GM12878 (cell line): ENCODE results near the gene EDNRA. TPM values are rescaled to one million over a fixed set of nuclear protein-coding genes. Genes with fewer than 3 reads are reported as not detected.

Source experiments
- ATAC-seq: fragments of 200-7000 bp; cut with Tn5 transposase; 3 replicates; pipeline ENCODE4 v1.9.1; 2020; ENCODE audit warnings: mild to moderate bottlenecking, moderate library complexity
- BruUV-seq: library from RNA; stranded (reverse); fragments of 400-500 nt; replicated peaks from 2 replicates; lab custom pipeline; 2021; lab: Mats Ljungman, UMichigan
- CTCF ChIA-PET: fragments of 300-600 bp; sonication (Branson Sonifier 250); formaldehyde crosslinking; extraction: SDS; loops from one replicate; lab custom pipeline; 2021; ENCODE audit warnings: inconsistent platforms; lab: Yijun Ruan, JAX
- POLR2A ChIA-PET: fragments of 350-600 bp; formaldehyde crosslinking; extraction: SDS; loops from one replicate; lab custom pipeline; 2021; ENCODE audit warnings: inconsistent platforms; lab: Charles Lee
- RAD21 ChIA-PET: fragments of 300-600 bp; sonication (Branson Sonifier 250); formaldehyde crosslinking; loops from one replicate; lab custom pipeline; 2023; ENCODE audit warnings: antibody characterized with exemption; ENCODE audit not compliant: unreplicated experiment; lab: Charles Lee
- SMC1A ChIA-PET: fragments of 300-600 bp; sonication (Branson Sonifier 250); formaldehyde crosslinking; loops from one replicate; lab custom pipeline; 2023; ENCODE audit not compliant: unreplicated experiment, uncharacterized antibody; lab: Charles Lee
- DNase-seq: peaks from one replicate; pipeline ENCODE4 v3.0.0-alpha.2; 2011; ENCODE audit warnings: low read depth, low spot score
- FAIRE-seq: peaks from 3 replicates; lab custom pipeline; 2011; peaks lifted over from hg19 to GRCh38; lab: Jason Lieb, UNC
- H2AFZ ChIP-seq: 2 replicates; pipeline ENCODE4 v1.6.0; 2011; ENCODE audit warnings: low read depth, low read length, control low read depth; ENCODE audit not compliant: control insufficient read depth
- H3K27ac ChIP-seq: 2 replicates; pipeline ENCODE4 v1.5.1; 2011; ENCODE audit warnings: control low read depth; ENCODE audit not compliant: control insufficient read depth, insufficient read depth
- H3K27me3 ChIP-seq, 2 experiments: replicated peaks in 1 of 2; 2 replicates each; pipeline versions ENCODE4 v1.6.0 to v1.6.1; 2011; ENCODE audit warnings: low read length in 1 of 2; ENCODE audit not compliant: control insufficient read depth in 2 of 2, insufficient read depth in 2 of 2
- H3K36me3 ChIP-seq, 2 experiments: 2 replicates each; pipeline ENCODE4 v1.5.1; 2011; ENCODE audit warnings: low read length in 1 of 2; ENCODE audit not compliant: control insufficient read depth in 2 of 2, insufficient read depth in 2 of 2
- H3K4me1 ChIP-seq: 2 replicates; pipeline ENCODE4 v1.6.1; 2011; ENCODE audit warnings: mild to moderate bottlenecking, low read length, moderate library complexity, mixed read lengths; ENCODE audit not compliant: control insufficient read depth, insufficient read depth
- H3K4me2 ChIP-seq: 2 replicates; pipeline ENCODE4 v1.6.0; 2011; ENCODE audit warnings: control low read depth; ENCODE audit not compliant: control insufficient read depth, insufficient read depth
- H3K4me3 ChIP-seq: fragments of 200-600 bp; sonication (generic); 2 replicates; pipeline ENCODE4 v1.5.1; 2016
- H3K79me2 ChIP-seq: 2 replicates; pipeline ENCODE4 v1.6.0; 2011; ENCODE audit warnings: low read length; ENCODE audit not compliant: control insufficient read depth, insufficient read depth
- H3K9ac ChIP-seq: 2 replicates; pipeline ENCODE4 v1.8.0; 2011; ENCODE audit warnings: low read length, control low read depth, mixed read lengths; ENCODE audit not compliant: control insufficient read depth, insufficient read depth
- H3K9me3 ChIP-seq: replicated peaks from 3 replicates; pipeline ENCODE4 v1.5.1; 2011; ENCODE audit warnings: mild to moderate bottlenecking, low read length; ENCODE audit not compliant: control insufficient read depth, insufficient read depth
- H4K20me1 ChIP-seq: 2 replicates; pipeline ENCODE4 v1.6.0; 2011; ENCODE audit not compliant: control insufficient read depth, insufficient read depth
- BHLHE40 ChIP-seq, 2 experiments: fragments of 450-650 bp in 1 of 2; IDR thresholded peaks; 2 replicates each; pipeline ENCODE4 v1.6.1; 2011 to 2017; ENCODE audit warnings: low read depth in 2 of 2, borderline replicate concordance in 1 of 2, improper control_type of control experiment in 1 of 2, low read length in 1 of 2, mild to moderate bottlenecking in 1 of 2
- CEBPB ChIP-seq, 2 experiments: fragments of 150-350 bp in 1 of 2; IDR thresholded peaks; 2 replicates each; pipeline ENCODE4 v1.6.1; 2012 to 2014; ENCODE audit warnings: low read depth in 2 of 2, low read length in 2 of 2, borderline replicate concordance in 1 of 2, inconsistent platforms in 1 of 2
- ETV6 ChIP-seq, 2 experiments: fragments of 450-650 bp in 1 of 2; IDR thresholded peaks in 1 of 2; conservative IDR thresholded peaks in 1 of 2; 2 replicates each; pipeline ENCODE4 v1.6.1; 2014; ENCODE audit warnings: antibody characterized with exemption in 1 of 2, borderline replicate concordance in 1 of 2, low read depth in 1 of 2, mild to moderate bottlenecking in 1 of 2, moderate library complexity in 1 of 2
- JUND ChIP-seq: IDR thresholded peaks from 2 replicates; pipeline ENCODE4 v1.6.1; 2012; ENCODE audit warnings: low read depth, mild to moderate bottlenecking, low read length, improper control_type of control experiment, moderate library complexity
- KLF5 ChIP-seq: fragments of 450-650 bp; IDR thresholded peaks from 2 replicates; pipeline ENCODE4 v1.6.1; 2014; ENCODE audit warnings: mild to moderate bottlenecking; ENCODE audit not compliant: partially characterized antibody
- NFYB ChIP-seq: IDR thresholded peaks from 2 replicates; pipeline ENCODE4 v1.6.1; 2011; ENCODE audit warnings: low read depth, mild to moderate bottlenecking, low read length, improper control_type of control experiment, moderate library complexity; ENCODE audit not compliant: insufficient read depth
- NR2C2 ChIP-seq: IDR thresholded peaks from 2 replicates; pipeline ENCODE4 v1.6.1; 2011; ENCODE audit warnings: borderline replicate concordance, low read depth; ENCODE audit not compliant: control insufficient read depth, insufficient read length
- POU2F2 ChIP-seq: IDR thresholded peaks from 3 replicates; pipeline ENCODE4 v1.6.1; 2011; ENCODE audit warnings: low read depth, mild to moderate bottlenecking, low read length, borderline replicate concordance
- RAD21 ChIP-seq: IDR thresholded peaks from 2 replicates; pipeline ENCODE4 v1.6.1; 2011; ENCODE audit warnings: mild to moderate bottlenecking, low read depth, low read length, moderate library complexity; ENCODE audit not compliant: insufficient read depth
- SMAD1 ChIP-seq: fragments of 450-650 bp; IDR thresholded peaks from 2 replicates; pipeline ENCODE4 v1.6.1; 2018; ENCODE audit warnings: mild to moderate bottlenecking, low read depth; ENCODE audit not compliant: partially characterized antibody
- SPI1 ChIP-seq: IDR thresholded peaks from 2 replicates; pipeline ENCODE4 v1.6.1; 2011; ENCODE audit warnings: low read depth, mild to moderate bottlenecking, low read length, moderate library complexity, borderline replicate concordance; ENCODE audit not compliant: insufficient read depth
- YY1 ChIP-seq: IDR thresholded peaks from 2 replicates; pipeline ENCODE4 v1.6.1; 2011; ENCODE audit warnings: low read depth, mild to moderate bottlenecking, low read length
- WGBS: methylation state at CpG from one replicate; pipeline ENCODE4 v1.1.6; 2016; ENCODE audit warnings: low lambda C conversion rate; ENCODE audit not compliant: insufficient replicate concordance, insufficient coverage; ENCODE audit errors: missing lambda C conversion rate; 5-methylcytosine and 5-hydroxymethylcytosine counted together
- in situ Hi-C: fragments of 300-500 bp; cut with MboI; formaldehyde crosslinking; loops from 9 replicates; pipeline ENCODE4 v1.14.3; 2018; ENCODE audit warnings: mixed read lengths
- intact Hi-C: fragments of 100-400 bp; cut with micrococcal nuclease; formaldehyde crosslinking; loops from one replicate; pipeline ENCODE4 v1.14.2; 2022; ENCODE audit not compliant: unreplicated experiment
- polyA plus RNA-seq, 11 experiments: library from polyadenylated mRNA; depleted of rRNA in 4 of 11; unstranded in 6 of 11; stranded (reverse) in 5 of 11; fragments of >200 nt; fragmentation: Nextera tagmentation in 4 of 11; fragmentation: Illumina TruSeq in 1 of 11; extraction: Ambion mirVana in 4 of 11; extraction: Trizol in 1 of 11; gene quantifications; 1 replicate in 1 of 11; 2 replicates in 10 of 11; pipeline versions ENCODE4 v1.2.1 to v1.2.3, GENCODE V29; 2011 to 2016; ENCODE audit warnings: inconsistent platforms in 2 of 11, missing spikeins in 2 of 11, low read depth in 1 of 11
- total RNA-seq, 4 experiments: library from RNA; depleted of rRNA in 3 of 4; stranded (reverse); fragments of >200 nt in 3 of 4; fragmentation: Illumina TruSeq in 1 of 4; extraction: Trizol in 1 of 4; gene quantifications; 2 replicates each; pipeline versions ENCODE4 v1.2.1 to v1.2.3, GENCODE V29; 2013 to 2021

EDNRA gene
- total and polyA plus RNA-seq, 10 of the 15 experiments (the other 5 are each of a cell fraction or from before 2014, with no cell fraction given) = 0.01 to 0.32 (median 0.13) TPM

DNA sequence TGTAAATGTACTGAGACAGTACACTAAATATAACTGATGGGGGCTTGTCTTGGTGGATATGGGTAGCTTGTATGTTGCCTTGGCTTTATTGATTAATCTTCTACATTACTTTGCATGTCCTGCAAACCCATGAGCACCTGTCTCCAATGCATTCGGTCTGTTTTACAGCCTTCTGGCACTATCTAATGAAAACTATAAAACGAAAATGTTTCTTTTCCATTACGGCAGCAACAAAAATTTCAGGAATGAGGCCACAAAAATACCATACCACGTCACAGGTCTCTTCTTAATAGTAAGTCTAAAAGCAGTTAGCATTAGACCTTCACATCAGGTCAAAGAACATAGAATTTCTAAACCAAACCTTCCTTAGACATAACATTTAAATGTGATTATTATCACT is 49.8 kb downstream of the EDNRA start:
- RAD21 ChIA-PET = no interaction called here
- Histone ChIP-seq H2AFZ (no peak overlapping the region), H3K27me3 (no peaks in the 10 kb centered on the region), H3K4me1 (no peaks in the 10 kb centered on the region), H3K9ac (no peak overlapping the region), H3K4me3 (no peak overlapping the region), H3K9me3 (no peaks in the 10 kb centered on the region), H3K36me3 (no peaks in the 10 kb centered on the region), H4K20me1 (no peaks in the 10 kb centered on the region), H3K4me2 (no peak overlapping the region)
- POLR2A ChIA-PET = no interaction called here
- no peak for DNase-seq
- CTCF ChIA-PET = interaction anchor here (0.9 kb wide), 1 partner anchor 59 kb away, joined by 3 read pairs; no protein-coding TSS in a partner anchor
- FAIRE-seq = no peak
- SMC1A ChIA-PET = interaction anchor here (1.5 kb wide), 1 partner anchor 12 kb away, joined by 4 read pairs; no protein-coding TSS in a partner anchor
- intact Hi-C loops = no loop called here
- in situ Hi-C loops = no loop called here
- no peak for ATAC-seq
- no peak for TF ChIP-seq NR2C2
- no peak for TF ChIP-seq JUND
- no peak for TF ChIP-seq SMAD1
- TF ChIP-seq NFYB = no peak
- no peak for TF ChIP-seq RAD21
- TF ChIP-seq SPI1 = no peak
- no peak for TF ChIP-seq CEBPB (IDR thresholded peaks at IDR 0.05; ENCODE audit: borderline replicate concordance in 1 of 2, low read depth in 2 of 2, low read length in 2 of 2)
- TF ChIP-seq ETV6 (conservative IDR thresholded peaks at IDR 0.05 in 1 of 2, IDR thresholded peaks at IDR 0.05 in 1 of 2; ENCODE audit: borderline replicate concordance in 1 of 2, low read depth in 1 of 2) = no peak
- no peak for TF ChIP-seq POU2F2
- no peak for TF ChIP-seq KLF5
- TF ChIP-seq BHLHE40 (IDR thresholded peaks at IDR 0.05; ENCODE audit: borderline replicate concordance in 1 of 2, low read depth in 2 of 2, low read length in 1 of 2) = no peak
- TF ChIP-seq YY1 = no peak
- TF ChIP-seq, all 136 proteins: peak for 0
- Histone ChIP-seq H3K27ac (no peak overlapping the region), H3K79me2 (no peaks in the 10 kb centered on the region)
- BruUV-seq = no TSS peak
- 24% methylated on average over 4 of the region's 4 CpGs for WGBS
